Right lobe of liver (tissue), 6 donors: ENCODE results near the gene TENM3. TPM values are rescaled to one million over a fixed set of nuclear protein-coding genes. Genes with fewer than 3 reads are reported as not detected.

ENCODE experiments used
- ATAC-seq, 4 donors: fragments of 200-7000 bp; cut with Tn5 transposase; one replicate each; pipeline ENCODE4 v1.9.1; 2020; ENCODE audit warnings: mild to moderate bottlenecking in 4 of 4, moderate library complexity in 4 of 4
- DNase-seq, 3 donors: peaks; one replicate each; pipeline ENCODE4 v3.0.0-alpha.2; 2020
- H3K27ac ChIP-seq, 3 donors: fragments of 200-600 bp; one replicate each; pipeline ENCODE4 v1.8.0; 2022
- H3K27me3 ChIP-seq, 2 donors: fragments of 200-600 bp; one replicate each; pipeline ENCODE4 v1.8.0; 2022
- H3K36me3 ChIP-seq, 4 donors: fragments of 200-600 bp; sonication (generic) in 1 of 4; one replicate each; pipeline versions ENCODE4 v1.5.1 to v1.8.0; 2017 to 2022; ENCODE audit warnings: control low read depth in 1 of 4
- H3K4me1 ChIP-seq, 4 donors: fragments of 200-600 bp; sonication (generic) in 1 of 4; one replicate each; pipeline versions ENCODE4 v1.5.1 to v1.8.0; 2017 to 2022; ENCODE audit warnings: control low read depth in 1 of 4
- H3K4me3 ChIP-seq, 3 donors: fragments of 200-600 bp; one replicate each; pipeline ENCODE4 v1.8.0; 2022
- H3K9me3 ChIP-seq, 4 donors: fragments of 200-600 bp; sonication (generic) in 1 of 4; one replicate each; pipeline versions ENCODE4 v1.5.1 to v1.8.0; 2017 to 2022; ENCODE audit warnings: control low read depth in 1 of 4
- CTCF ChIP-seq, 4 donors: fragments of 200-600 bp in 3 of 4; fragments of 450-650 bp in 1 of 4; IDR thresholded peaks; one replicate each; pipeline versions ENCODE4 v1.5.1 to v1.8.0; 2016 to 2022; ENCODE audit warnings: antibody characterized with exemption in 4 of 4, mild to moderate bottlenecking in 2 of 4
- POLR2A ChIP-seq: fragments of 450-650 bp; IDR thresholded peaks from one replicate; pipeline ENCODE4 v1.6.1; 2017; ENCODE audit warnings: antibody characterized with exemption, mild to moderate bottlenecking
- WGBS: methylation state at CpG from one replicate; pipeline ENCODE4 v1.1.6; 2018; ENCODE audit warnings: low coverage, low lambda C conversion rate; ENCODE audit not compliant: insufficient coverage; ENCODE audit errors: missing lambda C conversion rate; 5-methylcytosine and 5-hydroxymethylcytosine counted together
- intact Hi-C, 2 donors: fragments of 100-400 bp; cut with DNase I; formaldehyde crosslinking; loops; one replicate each; pipeline versions ENCODE4 v1.11.2 to v1.14.1; 2022
- total RNA-seq, 6 experiments: library from RNA; depleted of rRNA in 2 of 6; stranded (reverse); fragments of >200 nt in 2 of 6; fragmentation: NEBNext Ultra II Directional in 3 of 6; extraction: Animal tissue kit (Norgen Biotek cat#: 25700) in 3 of 6; gene quantifications; one replicate each; pipeline versions ENCODE4 v1.1.0 to v1.2.4, GENCODE V29; 2016 to 2023
- donor health status: DM: no; HTN: yes; CAD: no.
- donor health status: DM: no; HTN: no; CAD: no.
- donor health status: DM: no; HTN: no; CAD: no.
- donor health status: DM: no; HTN: yes; CAD: no.
- donor health status: DM: no; HTN: yes; CAD: no.

The TENM3 gene
- total RNA-seq, 6 experiments from 2014 or later: 0.06 to 3.0 (median 1.1) TPM

GRCh38 chr4:182278729-182279128, 35.5 kb downstream of the TENM3 start:
- no peaks in the 10 kb centered on the region for H3K4me1 ChIP-seq
- TF ChIP-seq CTCF (IDR thresholded peaks at IDR 0.05) (no peak), POLR2A (no peak)
- intact Hi-C loops: no loop called here
- DNase-seq: no peak
- WGBS: 90% methylated on average over 2 of the region's 11 CpGs
- no peaks in the 10 kb centered on the region for H3K27me3 ChIP-seq
- H3K27ac ChIP-seq: no peak overlapping the region
- H3K4me3 ChIP-seq: no peak overlapping the region
- H3K36me3 ChIP-seq: no peaks in the 10 kb centered on the region
- no peaks in the 10 kb centered on the region for H3K9me3 ChIP-seq
- no peak for ATAC-seq

GRCh38 chr4:182280436-182281111, 37.4 kb downstream of the TENM3 start:
- no peaks in the 10 kb centered on the region for H3K36me3 ChIP-seq
- no peaks in the 10 kb centered on the region for H3K27me3 ChIP-seq
- H3K4me1 ChIP-seq: no peaks in the 10 kb centered on the region
- no peak for DNase-seq
- H3K9me3 ChIP-seq: no peaks in the 10 kb centered on the region
- H3K4me3 ChIP-seq: no peak overlapping the region
- no peak overlapping the region for H3K27ac ChIP-seq
- TF ChIP-seq POLR2A (no peak), CTCF (IDR thresholded peaks at IDR 0.05) (no peak)
- intact Hi-C loops: no loop called here
- no peak for ATAC-seq
- 61% methylated on average over 6 of the region's 7 CpGs for WGBS

- H3K4me1 ChIP-seq: no peaks in the 10 kb centered on the region
- intact Hi-C loops: no loop called here
- 72% methylated on average over 2 of the region's 3 CpGs for WGBS
- no peak overlapping the region for H3K4me3 ChIP-seq
- ATAC-seq: no peak
- TF ChIP-seq CTCF (IDR thresholded peaks at IDR 0.05) (no peak), POLR2A (no peak)
- H3K36me3 ChIP-seq: no peaks in the 10 kb centered on the region
- no peaks in the 10 kb centered on the region for H3K27me3 ChIP-seq
- no peak overlapping the region for H3K27ac ChIP-seq
- no peak for DNase-seq
- H3K9me3 ChIP-seq: no peaks in the 10 kb centered on the region
Measured at GRCh38 chr4:182286035-182286434, 42.8 kb downstream of the TENM3 start.

GRCh38 chr4:182286931-182287330, 43.7 kb downstream of the TENM3 start:
- H3K4me3 ChIP-seq: no peak overlapping the region
- no peaks in the 10 kb centered on the region for H3K4me1 ChIP-seq
- WGBS: 73% methylated on average over 3 of the region's 7 CpGs
- H3K27ac ChIP-seq: no peak overlapping the region
- H3K36me3 ChIP-seq: no peaks in the 10 kb centered on the region
- DNase-seq: no peak
- no peak for TF ChIP-seq CTCF (IDR thresholded peaks at IDR 0.05)
- no peak for TF ChIP-seq POLR2A
- no peaks in the 10 kb centered on the region for H3K27me3 ChIP-seq
- intact Hi-C loops: no loop called here
- H3K9me3 ChIP-seq: no peaks in the 10 kb centered on the region
- no peak for ATAC-seq
